ENCODE measurements around the gene SFMBT1.
A peak's percentile ranks its signal among the peaks of the same experiment; 100 is the strongest.

Gene SFMBT1

GRCh38 chr3:52897130-52898122 lies 148.4 kb downstream of the SFMBT1 start, which contains the start of gene STIMATE:
STIMATE (minus strand) TSS chr3:52897548; CDS start chr3:52897450, 98 bp downstream.
- no peaks in the 10 kb centered on the region for H3K9me3 ChIP-seq (ENCODE audit: insufficient read depth, low read depth, low read length)
- H3K4me3 ChIP-seq (ENCODE audit: low read length, poor library complexity, severe bottlenecking) = peak within 1 kb of the TSS; percentile 83
- peaks cover 43% of the 10 kb centered on the region for H3K4me1 ChIP-seq (ENCODE audit: insufficient read depth, low read length, poor library complexity, severe bottlenecking)
- peak within 1 kb of the TSS; percentile 80 for H2AFZ ChIP-seq (ENCODE audit: low read length)
- H3K9me2 ChIP-seq (replicated peaks; ENCODE audit: low read depth, low read length) = no peaks in the 10 kb centered on the region
- H3K36me3 ChIP-seq (ENCODE audit: insufficient read depth, low read length) = no peaks in the 10 kb centered on the region; the same call in 1 of the 2 replicates
- peak within 1 kb of the TSS; percentile 94 for H3K4me2 ChIP-seq (ENCODE audit: low read depth, low read length, poor library complexity, severe bottlenecking)
- H4K20me1 ChIP-seq (ENCODE audit: insufficient read depth, low read length, poor library complexity, severe bottlenecking) = peaks cover 18% of the 10 kb centered on the region
- peaks cover 33% of the 10 kb centered on the region for H3K79me2 ChIP-seq (ENCODE audit: insufficient read depth, low read length)
- no peaks in the 10 kb centered on the region for H3K27me3 ChIP-seq (ENCODE audit: insufficient read depth, low read length, poor library complexity, severe bottlenecking)
- no peaks in the 10 kb centered on the region for H3F3A ChIP-seq (ENCODE audit: low read depth)
- peak within 1 kb of the TSS; percentile 73 for H3K9ac ChIP-seq (ENCODE audit: low read depth, low read length, poor library complexity, severe bottlenecking)
- no peak for TF ChIP-seq CTCF (conservative IDR thresholded peaks at IDR 0.05; ENCODE audit: low read length)
- TF ChIP-seq EZH2phosphoT487 (IDR thresholded peaks at IDR 0.05; ENCODE audit: borderline replicate concordance) = no peak

GRCh38 chr3:52896613-52897012 lies 149.3 kb downstream of the SFMBT1 start:
- Histone ChIP-seq H3K4me1 (ENCODE audit: insufficient read depth, low read length, poor library complexity, severe bottlenecking) (peaks cover 50% of the 10 kb centered on the region), H3K9ac (ENCODE audit: low read depth, low read length, poor library complexity, severe bottlenecking) (peak overlapping the region; percentile 73), H3K9me3 (ENCODE audit: insufficient read depth, low read depth, low read length) (no peaks in the 10 kb centered on the region), H3K79me2 (ENCODE audit: insufficient read depth, low read length) (peaks cover 40% of the 10 kb centered on the region), H3K27me3 (ENCODE audit: insufficient read depth, low read length, poor library complexity, severe bottlenecking) (no peaks in the 10 kb centered on the region), H3K9me2 (replicated peaks; ENCODE audit: low read depth, low read length) (no peaks in the 10 kb centered on the region), H3K36me3 (ENCODE audit: insufficient read depth, low read length) (no peaks in the 10 kb centered on the region), H3F3A (ENCODE audit: low read depth) (no peaks in the 10 kb centered on the region), H3K4me2 (ENCODE audit: low read depth, low read length, poor library complexity, severe bottlenecking) (peak overlapping the region; percentile 94), H2AFZ (ENCODE audit: low read length) (peak overlapping the region; percentile 50; the same call in 1 of the 2 replicates), H3K4me3 (ENCODE audit: low read length, poor library complexity, severe bottlenecking) (peak overlapping the region; percentile 83), H4K20me1 (ENCODE audit: insufficient read depth, low read length, poor library complexity, severe bottlenecking) (peaks cover 18% of the 10 kb centered on the region)
- TF ChIP-seq CTCF (conservative IDR thresholded peaks at IDR 0.05; ENCODE audit: low read length) (no peak), EZH2phosphoT487 (IDR thresholded peaks at IDR 0.05; ENCODE audit: borderline replicate concordance) (no peak)

- H3K9me3 ChIP-seq (ENCODE audit: insufficient read depth, low read depth, low read length) = no peaks in the 10 kb centered on the region
- H3K9ac ChIP-seq (ENCODE audit: low read depth, low read length, poor library complexity, severe bottlenecking) = peak overlapping the region; percentile 73
- peak overlapping the region; percentile 94 for H3K4me2 ChIP-seq (ENCODE audit: low read depth, low read length, poor library complexity, severe bottlenecking)
Measured at GRCh38 chr3:52896151-52896550, 149.7 kb downstream of the SFMBT1 start.

More at GRCh38 chr3:52896151-52896550, 149.7 kb downstream of the SFMBT1 start:
- no peak overlapping the region for H2AFZ ChIP-seq (ENCODE audit: low read length)
- peak overlapping the region; percentile 83 for H3K4me3 ChIP-seq (ENCODE audit: low read length, poor library complexity, severe bottlenecking)
- no peaks in the 10 kb centered on the region for H3K27me3 ChIP-seq (ENCODE audit: insufficient read depth, low read length, poor library complexity, severe bottlenecking)
- no peaks in the 10 kb centered on the region for H3K36me3 ChIP-seq (ENCODE audit: insufficient read depth, low read length)
- H3F3A ChIP-seq (ENCODE audit: low read depth) = no peaks in the 10 kb centered on the region
- H4K20me1 ChIP-seq (ENCODE audit: insufficient read depth, low read length, poor library complexity, severe bottlenecking) = peaks cover 18% of the 10 kb centered on the region
- no peak for TF ChIP-seq CTCF (conservative IDR thresholded peaks at IDR 0.05; ENCODE audit: low read length)
- TF ChIP-seq EZH2phosphoT487 (IDR thresholded peaks at IDR 0.05; ENCODE audit: borderline replicate concordance) = no peak
- H3K4me1 ChIP-seq (ENCODE audit: insufficient read depth, low read length, poor library complexity, severe bottlenecking) = peaks cover 55% of the 10 kb centered on the region
- H3K9me2 ChIP-seq (replicated peaks; ENCODE audit: low read depth, low read length) = no peaks in the 10 kb centered on the region
- peaks cover 44% of the 10 kb centered on the region for H3K79me2 ChIP-seq (ENCODE audit: insufficient read depth, low read length)
